ENCODE measurements around the gene CSRNP2. TPM values are rescaled to one million over a fixed set of nuclear protein-coding genes. Genes with fewer than 3 reads are reported as not detected.
A peak's percentile ranks its signal among the peaks of the same experiment; 100 is the strongest.

The CSRNP2 gene
- total and polyA plus RNA-seq, 2 of the 13 experiments (the other 11 are each of a cell fraction or from before 2014, with no cell fraction given) = 4.8 to 7.3 TPM

DNA sequence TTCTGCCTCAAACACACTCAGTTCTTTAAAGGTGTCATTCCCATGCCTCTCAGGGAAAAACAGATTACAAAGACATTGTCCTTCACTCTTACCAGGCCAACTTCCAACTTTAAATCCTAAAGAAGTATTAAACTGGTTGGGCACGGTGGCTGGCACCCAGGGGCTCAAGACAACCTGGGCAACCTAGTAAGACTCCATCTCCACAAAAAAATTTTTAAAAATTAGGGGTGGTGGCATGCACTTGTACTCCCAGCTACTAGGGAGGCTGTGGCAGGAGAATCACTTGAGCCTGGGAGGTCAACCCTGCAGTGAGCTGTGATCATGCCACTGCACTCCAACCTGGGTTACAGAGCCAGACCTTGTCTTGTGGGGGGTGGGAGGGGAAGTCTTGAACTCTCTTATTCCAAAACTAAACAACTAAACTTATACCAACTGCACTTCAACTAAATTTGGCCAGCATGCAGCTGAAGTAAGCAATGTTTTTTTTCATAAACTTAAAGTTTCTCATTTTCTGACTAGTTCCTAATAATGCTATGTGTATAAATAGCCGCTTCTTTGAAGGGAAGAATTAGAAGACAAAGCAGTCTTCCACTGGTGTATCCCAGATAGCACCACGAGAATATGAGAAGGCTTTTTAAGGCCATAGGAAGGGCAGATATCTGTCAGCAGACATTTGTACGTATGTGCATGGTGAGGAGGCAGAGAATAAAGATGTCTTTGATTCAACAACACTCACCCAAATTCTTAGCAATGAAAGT, 59.6 kb downstream of the CSRNP2 start:
- POLR2A ChIA-PET = interaction anchor here (2.9 to 4.4 kb wide), 2 partner anchors 59 to 259 kb away, joined by 24 to 30 read pairs; partner anchors contain the start of genes ATF1 and CSRNP2
- H3K27ac ChIP-seq (ENCODE audit: extremely low read length, insufficient read depth, low read length) = peak overlapping the region; percentile 99
- peak overlapping the region; percentile 89 for H3K4me2 ChIP-seq (ENCODE audit: low read depth, low read length)
- WGBS (ENCODE audit: low lambda C conversion rate) = 28% methylated on average over 4 of the region's 4 CpGs
- CTCF ChIA-PET (ENCODE audit: low intra/inter-chr PET ratio, low total read pairs) = no interaction called here
- BruUV-seq (replicated peaks) = no TSS peak
- 0 out of 5 replicates have a peak, but pooled peaks cover 0 to 3% of the 10 kb centered on the region in 2 experiments for H3K36me3 ChIP-seq (replicated peaks in 1 of 2; ENCODE audit: control insufficient read depth in 1 of 2, insufficient read depth in 2 of 2, low read length in 2 of 2)
- no peak overlapping the region for H2AFZ ChIP-seq (ENCODE audit: low read length)
- no peaks in the 10 kb centered on the region for H4K20me1 ChIP-seq (ENCODE audit: insufficient read depth, low read length)
- intact Hi-C loops (cut with micrococcal nuclease; ENCODE audit: unreplicated experiment) (loop anchor here (10.0 kb wide), 1 partner anchor 1899 kb away; no protein-coding TSS in a partner anchor), in situ Hi-C loops (cut with HindIII; ENCODE audit: extremely low pct_ligation_motif_present, low pct_unique_long_range_greater_than_20kb) (loop anchor here (10.0 kb wide), 1 partner anchor 199 kb away; no protein-coding TSS in a partner anchor)
- no peaks in the 10 kb centered on the region; a peak in 1 of 5 replicates for H3K27me3 ChIP-seq (ENCODE audit: control insufficient read depth in 1 of 2, insufficient read depth in 2 of 2, low read length in 2 of 2)
- H3K79me2 ChIP-seq (ENCODE audit: insufficient read depth, low read length) = peaks cover 65% of the 10 kb centered on the region
- DNase-seq (ENCODE audit: low spot score) = peak; percentile 34
- H3K9ac ChIP-seq (ENCODE audit: insufficient read depth, low read depth, low read length) = peak overlapping the region; percentile 95
- H3K9me3 ChIP-seq (ENCODE audit: low read length) = no peaks in the 10 kb centered on the region
- H3K4me3 ChIP-seq (replicated peaks in 1 of 3; ENCODE audit: insufficient read depth in 1 of 3, low read depth in 2 of 3, low read length in 3 of 3) = peak overlapping the region; percentile 59 to 79 (median 79)
- ATAC-seq = no peak
- peaks cover 78% of the 10 kb centered on the region for H3K4me1 ChIP-seq (ENCODE audit: insufficient read depth, low read length)
- peak; percentile 21 for FAIRE-seq
- TF ChIP-seq ARNT (IDR thresholded peaks at IDR 0.05) (no peak), REXO4 (CRISPR knock-in tag; IDR thresholded peaks at IDR 0.05; ENCODE audit: borderline replicate concordance) (no peak), DMAP1 (CRISPR knock-in tag; IDR thresholded peaks at IDR 0.05) (0 out of 2 replicates have a peak, but pooled peaks have one; percentile 29), SOX6 (IDR thresholded peaks at IDR 0.05) (no peak), SOX6 (CRISPR knock-in tag; IDR thresholded peaks at IDR 0.05) (no peak), ZNF772 (CRISPR knock-in tag; IDR thresholded peaks at IDR 0.05) (no peak), ZNF350 (CRISPR knock-in tag; IDR thresholded peaks at IDR 0.05; ENCODE audit: borderline replicate concordance, low read depth) (no peak), ELF3 (CRISPR knock-in tag; IDR thresholded peaks at IDR 0.05) (0 out of 2 replicates have a peak, but pooled peaks have one; percentile 10), CBFB (CRISPR knock-in tag; IDR thresholded peaks at IDR 0.05) (no peak), ADNP (CRISPR knock-in tag; IDR thresholded peaks at IDR 0.05) (no peak), ZNF563 (CRISPR knock-in tag; IDR thresholded peaks at IDR 0.05) (no peak), ZNF792 (CRISPR knock-in tag; IDR thresholded peaks at IDR 0.05) (no peak), ZNF326 (CRISPR knock-in tag; IDR thresholded peaks at IDR 0.05; ENCODE audit: borderline replicate concordance) (no peak), MZF1 (CRISPR knock-in tag; IDR thresholded peaks at IDR 0.05; ENCODE audit: borderline replicate concordance) (no peak), TCF7 (IDR thresholded peaks at IDR 0.05; ENCODE audit: low read depth) (0 out of 2 replicates have a peak, but pooled peaks have one; percentile 7), ZNF460 (CRISPR knock-in tag; IDR thresholded peaks at IDR 0.05; ENCODE audit: borderline replicate concordance) (peak; percentile 54; the same call in 1 of the 2 replicates), SMARCE1 (IDR thresholded peaks at IDR 0.05; ENCODE audit: borderline replicate concordance) (no peak), ZNF703 (CRISPR knock-in tag; IDR thresholded peaks at IDR 0.05; ENCODE audit: borderline replicate concordance) (no peak), RARG (CRISPR knock-in tag; IDR thresholded peaks at IDR 0.05; ENCODE audit: low read depth) (no peak), ERF (CRISPR knock-in tag; IDR thresholded peaks at IDR 0.05) (no peak)
- TF ChIP-seq, protein P1, sequence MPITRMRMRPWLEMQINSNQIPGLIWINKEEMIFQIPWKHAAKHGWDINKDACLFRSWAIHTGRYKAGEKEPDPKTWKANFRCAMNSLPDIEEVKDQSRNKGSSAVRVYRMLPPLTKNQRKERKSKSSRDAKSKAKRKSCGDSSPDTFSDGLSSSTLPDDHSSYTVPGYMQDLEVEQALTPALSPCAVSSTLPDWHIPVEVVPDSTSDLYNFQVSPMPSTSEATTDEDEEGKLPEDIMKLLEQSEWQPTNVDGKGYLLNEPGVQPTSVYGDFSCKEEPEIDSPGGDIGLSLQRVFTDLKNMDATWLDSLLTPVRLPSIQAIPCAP (CRISPR knock-in tag; IDR thresholded peaks at IDR 0.05; ENCODE audit: low read depth) = no peak
- TF ChIP-seq, protein P2, sequence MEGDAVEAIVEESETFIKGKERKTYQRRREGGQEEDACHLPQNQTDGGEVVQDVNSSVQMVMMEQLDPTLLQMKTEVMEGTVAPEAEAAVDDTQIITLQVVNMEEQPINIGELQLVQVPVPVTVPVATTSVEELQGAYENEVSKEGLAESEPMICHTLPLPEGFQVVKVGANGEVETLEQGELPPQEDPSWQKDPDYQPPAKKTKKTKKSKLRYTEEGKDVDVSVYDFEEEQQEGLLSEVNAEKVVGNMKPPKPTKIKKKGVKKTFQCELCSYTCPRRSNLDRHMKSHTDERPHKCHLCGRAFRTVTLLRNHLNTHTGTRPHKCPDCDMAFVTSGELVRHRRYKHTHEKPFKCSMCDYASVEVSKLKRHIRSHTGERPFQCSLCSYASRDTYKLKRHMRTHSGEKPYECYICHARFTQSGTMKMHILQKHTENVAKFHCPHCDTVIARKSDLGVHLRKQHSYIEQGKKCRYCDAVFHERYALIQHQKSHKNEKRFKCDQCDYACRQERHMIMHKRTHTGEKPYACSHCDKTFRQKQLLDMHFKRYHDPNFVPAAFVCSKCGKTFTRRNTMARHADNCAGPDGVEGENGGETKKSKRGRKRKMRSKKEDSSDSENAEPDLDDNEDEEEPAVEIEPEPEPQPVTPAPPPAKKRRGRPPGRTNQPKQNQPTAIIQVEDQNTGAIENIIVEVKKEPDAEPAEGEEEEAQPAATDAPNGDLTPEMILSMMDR (CRISPR knock-in tag; IDR thresholded peaks at IDR 0.05) = no peak
- TF ChIP-seq, protein P3, sequence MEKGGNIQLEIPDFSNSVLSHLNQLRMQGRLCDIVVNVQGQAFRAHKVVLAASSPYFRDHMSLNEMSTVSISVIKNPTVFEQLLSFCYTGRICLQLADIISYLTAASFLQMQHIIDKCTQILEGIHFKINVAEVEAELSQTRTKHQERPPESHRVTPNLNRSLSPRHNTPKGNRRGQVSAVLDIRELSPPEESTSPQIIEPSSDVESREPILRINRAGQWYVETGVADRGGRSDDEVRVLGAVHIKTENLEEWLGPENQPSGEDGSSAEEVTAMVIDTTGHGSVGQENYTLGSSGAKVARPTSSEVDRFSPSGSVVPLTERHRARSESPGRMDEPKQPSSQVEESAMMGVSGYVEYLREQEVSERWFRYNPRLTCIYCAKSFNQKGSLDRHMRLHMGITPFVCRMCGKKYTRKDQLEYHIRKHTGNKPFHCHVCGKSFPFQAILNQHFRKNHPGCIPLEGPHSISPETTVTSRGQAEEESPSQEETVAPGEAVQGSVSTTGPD (CRISPR knock-in tag; IDR thresholded peaks at IDR 0.05) = no peak

Data from HepG2 (cell line).